GM12801 (cell line): ENCODE results near the gene PIK3C2G.

Experiments used
- TF ChIP-seq, protein P1 (sequence below): IDR thresholded peaks from one replicate; pipeline ENCODE4 v1.5.1; 2011; ENCODE audit warnings: control low read depth; ENCODE audit not compliant: insufficient read length; ENCODE audit errors: extremely low read depth

Gene PIK3C2G

DNA sequence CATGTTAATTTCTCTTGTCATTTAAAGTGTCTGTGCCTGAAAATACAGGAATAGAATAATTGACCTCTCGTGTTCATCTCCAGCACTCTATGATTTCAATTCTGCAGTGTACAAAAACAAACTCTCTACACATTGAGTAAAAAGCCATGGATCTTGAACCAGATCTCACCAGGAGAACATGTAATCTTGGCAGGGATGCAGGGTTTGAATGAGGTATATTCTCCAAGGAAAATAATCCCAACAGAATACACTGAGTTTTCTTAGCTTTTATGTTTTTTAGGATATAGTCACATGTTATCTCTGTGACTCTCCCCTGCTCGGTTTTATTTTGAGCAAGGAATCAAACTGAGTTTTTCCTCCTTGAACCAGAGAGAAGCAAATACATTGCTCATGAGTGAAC is 224.7 kb downstream of the PIK3C2G start:
- TF ChIP-seq, protein P1, sequence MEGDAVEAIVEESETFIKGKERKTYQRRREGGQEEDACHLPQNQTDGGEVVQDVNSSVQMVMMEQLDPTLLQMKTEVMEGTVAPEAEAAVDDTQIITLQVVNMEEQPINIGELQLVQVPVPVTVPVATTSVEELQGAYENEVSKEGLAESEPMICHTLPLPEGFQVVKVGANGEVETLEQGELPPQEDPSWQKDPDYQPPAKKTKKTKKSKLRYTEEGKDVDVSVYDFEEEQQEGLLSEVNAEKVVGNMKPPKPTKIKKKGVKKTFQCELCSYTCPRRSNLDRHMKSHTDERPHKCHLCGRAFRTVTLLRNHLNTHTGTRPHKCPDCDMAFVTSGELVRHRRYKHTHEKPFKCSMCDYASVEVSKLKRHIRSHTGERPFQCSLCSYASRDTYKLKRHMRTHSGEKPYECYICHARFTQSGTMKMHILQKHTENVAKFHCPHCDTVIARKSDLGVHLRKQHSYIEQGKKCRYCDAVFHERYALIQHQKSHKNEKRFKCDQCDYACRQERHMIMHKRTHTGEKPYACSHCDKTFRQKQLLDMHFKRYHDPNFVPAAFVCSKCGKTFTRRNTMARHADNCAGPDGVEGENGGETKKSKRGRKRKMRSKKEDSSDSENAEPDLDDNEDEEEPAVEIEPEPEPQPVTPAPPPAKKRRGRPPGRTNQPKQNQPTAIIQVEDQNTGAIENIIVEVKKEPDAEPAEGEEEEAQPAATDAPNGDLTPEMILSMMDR: no peak

DNA sequence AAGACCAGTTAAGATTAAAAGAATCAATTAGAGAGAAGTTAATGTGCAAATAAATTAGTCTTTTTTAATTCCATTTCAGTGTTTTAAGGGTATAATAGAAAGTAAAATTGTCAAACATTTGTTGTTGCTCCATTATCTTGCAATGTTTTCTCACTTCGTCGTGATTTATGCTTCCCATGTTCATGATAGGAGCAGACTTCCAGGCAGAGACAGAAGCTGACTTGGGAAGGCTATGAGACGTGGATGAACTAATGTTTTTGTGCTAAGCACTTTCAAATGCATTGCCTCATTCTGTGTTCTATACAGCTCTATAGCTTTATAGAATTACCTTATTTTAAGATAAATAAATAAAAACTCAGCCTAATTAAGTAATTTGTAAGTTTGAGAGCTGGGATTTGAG is 226.2 kb downstream of the PIK3C2G start:
- TF ChIP-seq, protein P1: no peak

DNA sequence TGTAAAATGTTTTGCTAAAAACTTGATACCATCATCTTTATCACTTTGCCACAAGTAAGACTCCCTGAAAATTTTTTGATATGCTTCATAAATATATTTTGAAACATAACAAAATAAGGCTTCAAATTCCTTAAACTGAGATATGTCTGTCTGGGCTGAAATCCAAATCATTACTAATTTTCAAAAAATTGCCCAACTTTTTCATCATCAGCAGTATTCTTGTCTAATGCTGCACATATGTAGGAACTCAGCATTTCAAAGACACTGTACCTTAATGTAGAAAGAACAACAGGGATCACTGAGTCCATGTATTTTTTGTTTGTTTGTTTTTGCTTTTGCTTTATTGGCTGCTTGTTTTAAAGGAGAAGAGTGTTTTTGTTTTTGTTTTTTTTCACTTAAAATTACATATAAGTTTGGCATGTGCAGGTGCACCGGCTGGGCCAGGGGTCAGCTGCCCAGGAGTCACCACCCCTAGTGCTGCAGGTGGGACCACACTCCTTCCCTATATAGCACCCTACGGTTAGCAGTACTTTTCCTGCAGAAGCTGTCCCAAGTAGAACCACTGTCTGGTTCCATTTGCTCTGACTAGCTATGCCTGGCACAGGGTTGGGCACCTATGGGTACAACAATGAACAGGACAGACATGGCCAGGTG is 231.2 kb downstream of the PIK3C2G start:
- TF ChIP-seq, protein P1: no peak

DNA sequence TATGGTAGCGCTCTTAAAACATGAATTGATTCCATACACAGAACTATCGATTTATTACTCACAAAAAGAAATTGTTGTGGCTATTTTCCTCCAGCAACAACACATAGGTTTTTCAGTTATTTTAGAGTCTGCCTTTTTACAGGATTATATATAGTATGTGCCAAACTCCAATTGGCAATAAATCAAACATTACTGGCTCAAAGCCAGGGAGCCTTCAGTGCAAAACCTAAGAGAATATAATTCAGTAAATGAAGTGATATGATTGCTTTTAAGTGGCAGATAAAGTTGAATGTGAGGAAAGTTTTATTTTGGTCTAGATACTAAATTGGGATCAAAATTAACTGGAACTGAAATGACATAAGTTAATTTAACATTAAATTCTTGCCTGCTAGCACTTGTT is 234.8 kb downstream of the PIK3C2G start:
- TF ChIP-seq, protein P1: no peak

DNA sequence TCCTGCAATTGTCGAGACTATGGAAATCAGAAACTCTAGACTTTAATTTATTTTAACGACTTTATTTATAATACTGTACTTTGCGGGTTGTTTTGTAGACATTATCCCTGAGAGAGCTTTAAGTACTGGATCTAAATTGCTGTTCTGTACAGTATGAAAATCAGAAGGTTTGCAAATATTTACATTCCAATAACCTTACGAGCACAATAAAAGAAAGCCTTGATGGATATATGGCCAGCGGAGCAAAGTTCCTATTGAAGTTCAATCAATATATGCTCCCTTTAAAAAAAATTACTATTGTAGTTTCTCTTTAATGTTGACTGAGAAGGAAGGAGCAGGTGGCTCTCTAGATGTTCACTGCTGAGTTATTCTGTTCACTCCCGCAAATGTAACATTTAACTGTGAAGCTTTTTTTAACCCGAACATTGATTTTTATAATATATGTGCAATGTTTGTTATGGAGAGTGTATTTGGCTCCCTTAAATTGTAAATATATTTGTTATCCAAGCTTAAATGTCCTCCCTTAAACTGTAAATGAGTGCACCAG is 241.2 kb downstream of the PIK3C2G start:
- TF ChIP-seq, protein P1: no peak

DNA sequence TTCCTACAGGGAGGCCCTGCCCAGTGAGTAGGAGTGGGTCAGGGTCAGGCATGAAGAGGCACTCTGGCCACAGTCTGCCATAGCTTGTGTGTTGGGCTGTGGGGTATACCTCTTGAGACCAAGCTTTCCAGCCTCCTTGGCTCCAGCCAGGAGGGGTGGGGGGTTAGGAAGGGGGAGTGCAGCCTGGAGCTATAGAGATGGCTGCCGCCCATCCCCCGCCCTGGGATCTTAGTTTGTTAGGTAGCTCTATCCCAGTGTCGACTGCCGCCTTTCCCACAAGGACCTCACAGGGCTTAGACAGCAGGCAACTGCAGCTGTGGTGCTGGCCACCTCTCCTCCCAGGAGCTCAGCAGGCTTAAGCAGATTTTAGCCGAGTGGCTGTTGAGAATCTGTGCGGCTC is 260.1 kb downstream of the PIK3C2G start:
- TF ChIP-seq, protein P1: no peak

DNA sequence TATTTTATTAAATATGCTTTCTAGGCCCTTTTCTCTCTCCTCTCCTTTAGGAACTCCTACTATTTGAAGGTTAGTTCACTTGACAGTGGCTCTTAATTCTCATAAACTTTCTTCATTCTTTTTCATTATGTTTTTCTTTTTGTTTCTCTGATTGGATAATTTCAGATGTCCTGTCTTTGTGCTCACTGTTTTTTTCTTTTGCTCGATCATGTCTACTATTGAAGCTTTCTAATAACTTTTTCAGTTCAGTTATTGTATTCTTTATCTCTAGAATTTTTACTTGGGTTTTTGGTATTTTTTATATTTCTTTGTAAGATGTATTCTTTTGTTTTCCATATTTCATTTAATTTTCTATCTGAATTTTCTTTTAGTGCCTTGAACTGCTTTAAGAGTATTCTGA is 261.5 kb downstream of the PIK3C2G start:
- TF ChIP-seq, protein P1: no peak
